GM23248 (cell line): ENCODE data around the gene NPTX1.

Experiments used
- EZH2 ChIP-seq: fragments of 200-600 bp; sonication (generic); IDR thresholded peaks from 2 replicates; pipeline ENCODE4 v1.6.1; 2018; ENCODE audit warnings: antibody characterized with exemption, mild to moderate bottlenecking; ENCODE audit not compliant: insufficient read depth, poor library complexity, severe bottlenecking
- EZH2phosphoT487 ChIP-seq: fragments of 200-600 bp; sonication (generic); IDR thresholded peaks from 2 replicates; pipeline ENCODE4 v1.6.1; 2018; ENCODE audit warnings: antibody characterized with exemption, moderate library complexity, mild to moderate bottlenecking, low read depth; ENCODE audit not compliant: insufficient read depth

- TF ChIP-seq EZH2 = no peak
- TF ChIP-seq EZH2phosphoT487 = no peak
Measured at GRCh38 chr17:80441598-80442322, 34.6 kb downstream of the NPTX1 start.
